22Rv1 (cell line): ENCODE results near the gene SULT1C3.

Experiments
- CTCF ChIP-seq: fragments of 450-650 bp; IDR thresholded peaks from 2 replicates; pipeline ENCODE4 v1.5.1; 2017; ENCODE audit warnings: mild to moderate bottlenecking
- ZFX ChIP-seq: fragments of 450-650 bp; IDR thresholded peaks from 2 replicates; pipeline ENCODE4 v1.6.1; 2017; ENCODE audit warnings: antibody characterized with exemption, borderline replicate concordance

- TF ChIP-seq CTCF (no peak), ZFX (no peak)
Observed at GRCh38 chr2:108228006-108228405, 11.8 kb upstream of the SULT1C3 start.
